ENCODE data around the gene GSTM4.
A peak's percentile ranks its signal among the peaks of the same experiment; 100 is the strongest.

GSTM4 gene

DNA sequence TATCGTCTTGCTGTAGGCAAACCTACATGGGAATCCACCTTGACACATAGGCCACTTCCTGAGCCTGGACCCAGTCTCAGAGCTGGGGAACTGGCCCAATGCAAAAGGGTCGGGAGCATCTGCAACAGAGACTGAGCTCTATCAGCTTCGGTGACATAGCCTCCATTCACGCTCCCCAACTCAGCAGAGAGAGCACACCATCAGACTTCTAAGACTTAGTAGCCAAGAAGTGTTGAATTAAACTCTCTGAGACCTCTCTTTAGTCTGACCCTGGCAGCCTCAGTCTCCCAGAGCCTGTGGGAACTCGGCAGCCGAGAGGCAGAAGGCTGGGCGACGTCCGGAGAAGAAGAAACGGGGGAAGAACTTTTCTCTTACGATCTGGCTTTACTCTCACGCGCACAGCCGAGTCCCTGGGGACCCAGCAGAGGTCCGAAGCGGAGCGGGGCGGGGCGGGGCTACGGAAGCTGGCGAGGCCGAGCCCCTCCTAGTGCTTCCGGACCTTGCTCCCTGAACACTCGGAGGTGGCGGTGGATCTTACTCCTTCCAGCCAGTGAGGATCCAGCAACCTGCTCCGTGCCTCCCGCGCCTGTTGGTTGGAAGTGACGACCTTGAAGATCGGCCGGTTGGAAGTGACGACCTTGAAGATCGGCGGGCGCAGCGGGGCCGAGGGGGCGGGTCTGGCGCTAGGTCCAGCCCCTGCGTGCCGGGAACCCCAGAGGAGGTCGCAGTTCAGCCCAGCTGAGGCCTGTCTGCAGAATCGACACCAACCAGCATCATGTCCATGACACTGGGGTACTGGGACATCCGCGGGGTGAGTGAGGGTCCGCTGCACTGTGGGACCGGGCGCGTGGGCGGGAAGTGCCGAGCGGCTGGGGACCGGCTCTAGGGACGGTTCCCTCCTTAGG is at the start of gene GSTM4:
Gene GSTM4 (plus strand): TSS at position 485 of the 905 bp plus-strand sequence. CDS start 291 bp downstream, at position 776.
- DNase-seq (ENCODE audit: low read depth), result peak; percentile 81

DNA sequence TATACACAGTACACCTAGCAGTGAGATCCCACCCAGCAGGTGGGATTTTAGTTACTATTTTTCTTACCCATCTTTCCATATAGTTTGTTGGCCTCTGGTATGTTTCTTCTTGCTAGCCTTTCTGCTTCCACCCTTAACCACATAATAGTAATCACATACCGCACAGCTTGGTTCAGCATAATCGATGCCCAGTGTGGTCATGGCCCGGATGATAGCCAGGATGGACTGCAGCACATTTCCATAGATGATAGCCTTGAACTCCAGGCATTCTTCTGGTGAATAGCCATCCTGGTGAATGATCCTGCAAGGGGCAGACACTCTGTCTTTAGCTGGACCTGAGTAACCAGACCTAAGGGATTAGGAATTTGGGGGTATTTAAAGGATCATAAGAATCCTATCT is 46.0 kb upstream of the GSTM4 start:
- no peak for DNase-seq (ENCODE audit: low read depth)

DNA sequence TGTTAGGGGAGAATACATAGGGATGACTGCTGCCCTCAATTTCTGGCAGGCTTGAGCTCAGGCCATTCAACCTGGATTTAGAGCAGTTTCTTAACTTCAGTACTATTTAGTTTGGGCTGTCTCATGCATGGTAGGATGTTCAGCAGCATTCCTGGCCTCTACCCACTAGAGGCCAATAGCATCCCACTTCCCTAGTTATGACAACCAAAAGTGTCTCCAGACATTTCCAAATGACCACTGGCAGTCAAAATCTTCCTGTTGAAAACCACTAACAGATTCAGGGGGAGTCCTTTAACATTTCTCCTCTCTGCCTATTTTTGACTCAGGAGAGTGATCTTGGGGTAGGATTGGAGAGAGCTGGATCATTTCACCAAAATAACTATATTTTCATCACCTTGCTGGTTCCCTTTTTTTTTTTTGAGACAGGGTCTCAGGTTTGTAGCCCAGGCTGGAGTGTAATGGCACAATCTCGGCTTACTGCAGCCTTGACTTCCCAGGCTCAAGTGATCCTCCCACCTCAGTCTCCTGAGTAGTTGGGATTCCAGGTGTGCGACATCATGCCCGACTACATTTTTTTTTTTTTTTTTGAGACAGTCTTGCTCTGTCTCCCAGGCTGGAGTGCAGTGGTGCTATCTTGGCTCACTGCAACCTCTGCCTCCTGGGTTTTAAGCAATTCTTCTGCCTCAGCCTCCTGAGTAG is 45.1 kb upstream of the GSTM4 start:
- DNase-seq (ENCODE audit: low read depth), result no peak

DNA sequence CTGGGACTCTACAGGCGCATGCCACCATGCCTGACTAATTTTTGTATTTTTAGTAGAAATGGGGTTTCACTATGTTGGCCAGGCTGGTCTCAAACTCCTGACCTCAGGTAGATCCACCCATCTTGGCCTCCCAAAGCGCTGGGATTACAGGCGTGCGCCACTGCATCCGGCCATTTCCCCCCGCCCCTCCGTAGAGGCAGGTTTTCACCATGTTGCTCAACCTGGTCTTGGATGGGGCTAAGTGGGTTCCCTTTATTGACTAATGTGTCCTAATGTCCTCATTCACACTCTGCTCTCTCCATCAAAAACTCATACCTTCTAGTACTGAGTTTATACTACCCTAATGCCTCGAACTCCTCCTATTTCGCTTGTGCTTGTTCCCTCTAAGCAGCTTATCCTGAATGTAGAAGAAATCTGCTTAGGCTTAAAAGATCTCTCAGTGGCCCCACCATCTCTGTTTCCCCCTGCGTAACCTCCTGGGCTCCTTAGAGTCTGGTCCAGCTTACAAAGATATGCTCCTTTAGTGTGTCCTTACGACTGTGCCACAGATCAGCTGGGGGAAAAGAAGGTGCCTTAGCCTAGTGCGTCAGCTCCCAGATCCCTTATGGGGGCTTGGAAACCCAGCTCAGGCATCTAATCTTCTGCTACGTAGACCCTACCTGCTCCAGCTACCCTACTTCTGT is 44.5 kb upstream of the GSTM4 start:
- no peak for DNase-seq (ENCODE audit: low read depth)

GRCh38 chr1:109613361-109614147 is 42.3 kb upstream of the GSTM4 start:
- no peak for DNase-seq (ENCODE audit: low read depth)

DNA sequence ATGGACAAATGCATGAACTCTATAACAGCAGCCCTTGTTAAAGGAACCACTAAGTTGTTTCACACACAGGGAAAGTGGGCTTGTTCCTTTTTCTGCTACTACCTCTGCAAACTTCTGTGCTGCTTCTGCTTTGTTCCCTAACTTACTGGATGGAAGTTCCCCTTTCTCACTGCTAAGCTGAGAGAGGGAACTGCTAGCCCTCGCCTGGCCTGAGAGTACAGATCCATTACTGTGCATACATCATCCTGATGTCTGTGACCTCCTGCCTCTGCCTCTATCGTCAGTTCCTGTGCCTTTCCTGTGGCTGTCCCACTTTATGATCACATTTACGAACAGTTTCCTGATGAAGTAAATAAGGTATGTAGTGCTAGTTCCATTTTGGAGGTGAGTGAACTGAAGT is 40.0 kb upstream of the GSTM4 start:
- no peak for DNase-seq (ENCODE audit: low read depth)

DNA sequence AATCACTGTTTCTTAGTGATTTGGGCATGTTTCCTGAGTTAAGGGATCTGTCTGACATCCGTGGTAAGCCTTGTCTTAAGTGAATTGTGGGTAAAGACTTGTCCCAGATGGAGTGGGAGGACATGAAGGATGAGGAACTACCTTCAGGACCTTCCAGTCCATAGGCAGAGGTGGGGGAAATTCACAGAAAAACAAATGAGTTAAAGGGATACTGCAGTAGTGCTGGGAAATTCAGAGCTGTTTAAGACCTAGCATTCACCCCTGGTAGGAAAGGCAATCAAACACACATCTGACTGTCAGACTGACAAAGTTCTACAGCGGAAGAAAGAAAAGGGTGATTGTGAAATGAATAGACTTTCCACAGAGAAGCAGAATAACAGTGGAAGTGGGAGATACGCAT is 39.5 kb upstream of the GSTM4 start:
- DNase-seq (ENCODE audit: low read depth), result no peak

GRCh38 chr1:109617291-109617801 is 38.6 kb upstream of the GSTM4 start:
- no peak for DNase-seq (ENCODE audit: low read depth)

GRCh38 chr1:109618661-109619575 is 37.0 kb upstream of the GSTM4 start:
- no peak for DNase-seq (ENCODE audit: low read depth)

DNA sequence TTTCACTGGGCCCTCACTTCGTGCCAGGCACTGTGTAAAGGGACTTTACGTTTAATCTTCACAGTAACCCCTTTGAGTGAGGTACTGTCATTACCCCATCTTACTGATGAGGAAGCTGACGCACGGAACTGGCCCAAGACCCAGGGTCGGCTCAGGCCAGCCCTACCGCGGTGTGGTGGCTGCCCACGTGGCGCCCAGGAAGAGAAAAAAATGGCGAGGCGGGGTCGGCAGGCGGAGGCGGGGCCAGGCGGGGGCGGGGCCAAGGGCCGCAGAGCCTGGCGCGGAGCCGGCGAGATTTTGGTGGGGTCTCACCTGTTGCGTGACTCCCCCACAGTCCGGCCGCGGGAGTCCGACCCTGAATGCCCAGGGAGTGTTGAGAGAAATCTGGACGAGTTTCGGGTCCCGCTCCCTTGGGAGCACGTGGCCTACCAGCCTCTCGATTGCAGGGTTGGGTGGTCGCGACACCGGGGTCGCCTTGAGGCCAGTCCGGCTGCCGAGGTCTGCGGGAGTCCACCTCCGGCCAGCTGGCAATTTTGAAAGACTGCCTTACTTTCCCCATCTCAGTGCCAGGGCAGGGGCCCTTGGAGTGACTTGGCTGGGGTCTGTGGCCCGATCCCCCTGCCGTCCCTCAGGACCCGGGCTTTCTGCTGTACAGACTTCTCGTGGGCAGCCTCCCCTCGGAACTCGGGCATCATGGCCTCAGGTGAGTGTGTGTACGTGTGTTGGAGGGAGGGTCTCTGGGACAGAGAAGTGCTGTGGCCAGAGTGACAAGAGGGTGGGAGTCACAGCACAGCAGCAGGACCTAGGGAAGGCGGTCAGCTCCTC is 36.1 kb upstream of the GSTM4 start, which contains the start of the genes AMPD2 and GNAT2:
Gene AMPD2 (plus strand): TSS at position 262 of the 825 bp plus-strand sequence. CDS start 1,339 bp downstream, outside the sequence.
Gene GNAT2 (minus strand): TSS at position 41 of the 825 bp plus-strand sequence. CDS start 6,746 bp downstream, outside the sequence.
- DNase-seq (ENCODE audit: low read depth), result peak; percentile 72

DNA sequence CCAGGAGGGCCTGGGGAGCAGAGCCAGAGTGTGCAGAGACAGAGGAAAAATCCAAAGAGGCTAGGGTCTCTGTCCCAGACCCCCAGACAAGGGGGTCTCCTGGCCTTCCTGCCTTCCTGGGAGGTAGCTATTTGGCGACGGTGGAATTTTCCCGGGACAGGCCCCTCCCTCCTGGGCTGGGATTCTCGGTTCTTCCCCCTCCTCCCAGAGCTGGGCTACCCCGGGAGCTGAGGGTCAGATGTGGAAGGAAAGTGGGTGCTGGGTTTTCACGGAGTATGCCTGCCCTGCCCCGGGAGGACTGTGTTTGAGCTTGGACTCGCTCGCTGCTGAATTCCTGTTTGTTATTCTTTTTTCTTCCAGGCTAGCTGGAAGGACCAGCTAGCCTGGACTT is 35.5 kb upstream of the GSTM4 start:
- no peak for DNase-seq (ENCODE audit: low read depth)

- DNase-seq (ENCODE audit: low read depth), result peak; percentile 98
These were observed 35.0 kb upstream of the GSTM4 start for GRCh38 chr1:109620841-109621286.

DNA sequence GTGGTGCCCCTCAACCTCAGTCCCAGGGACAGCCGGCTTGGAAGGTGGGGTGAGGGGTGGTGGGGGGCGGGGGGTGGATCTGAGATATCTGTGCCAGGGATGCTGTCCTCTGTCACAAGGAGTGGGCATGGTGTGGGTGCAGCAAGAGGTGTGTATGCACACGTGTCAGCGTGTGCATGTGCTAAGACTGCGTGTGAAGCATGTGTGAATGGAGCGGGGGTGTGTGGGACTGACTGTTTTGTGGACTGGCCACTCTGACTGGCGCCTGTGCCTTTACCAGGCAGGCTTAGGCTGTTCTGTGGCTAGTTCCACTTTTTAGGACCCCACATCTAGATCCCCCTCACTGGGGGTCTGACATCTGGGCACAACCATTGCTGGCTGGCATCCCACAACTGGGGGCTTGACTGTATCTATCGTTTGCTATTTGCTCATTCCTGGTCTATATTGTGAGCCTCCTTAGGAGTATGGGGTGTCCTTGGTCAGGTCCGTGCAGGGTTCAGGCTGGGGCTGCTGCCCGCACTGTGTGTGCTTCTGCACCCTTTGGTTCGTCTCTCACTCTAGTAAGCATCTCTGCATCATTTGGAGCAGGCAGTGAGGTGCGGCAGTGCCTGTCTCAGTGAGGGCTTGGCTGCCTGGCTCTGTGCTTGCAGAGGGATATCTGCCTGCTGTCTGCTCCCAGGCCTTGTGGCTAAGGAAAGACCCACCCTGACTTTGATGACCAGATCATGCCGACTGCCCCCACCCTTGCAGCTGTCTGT is 34.3 kb upstream of the GSTM4 start:
- no peak for DNase-seq (ENCODE audit: low read depth)

DNA sequence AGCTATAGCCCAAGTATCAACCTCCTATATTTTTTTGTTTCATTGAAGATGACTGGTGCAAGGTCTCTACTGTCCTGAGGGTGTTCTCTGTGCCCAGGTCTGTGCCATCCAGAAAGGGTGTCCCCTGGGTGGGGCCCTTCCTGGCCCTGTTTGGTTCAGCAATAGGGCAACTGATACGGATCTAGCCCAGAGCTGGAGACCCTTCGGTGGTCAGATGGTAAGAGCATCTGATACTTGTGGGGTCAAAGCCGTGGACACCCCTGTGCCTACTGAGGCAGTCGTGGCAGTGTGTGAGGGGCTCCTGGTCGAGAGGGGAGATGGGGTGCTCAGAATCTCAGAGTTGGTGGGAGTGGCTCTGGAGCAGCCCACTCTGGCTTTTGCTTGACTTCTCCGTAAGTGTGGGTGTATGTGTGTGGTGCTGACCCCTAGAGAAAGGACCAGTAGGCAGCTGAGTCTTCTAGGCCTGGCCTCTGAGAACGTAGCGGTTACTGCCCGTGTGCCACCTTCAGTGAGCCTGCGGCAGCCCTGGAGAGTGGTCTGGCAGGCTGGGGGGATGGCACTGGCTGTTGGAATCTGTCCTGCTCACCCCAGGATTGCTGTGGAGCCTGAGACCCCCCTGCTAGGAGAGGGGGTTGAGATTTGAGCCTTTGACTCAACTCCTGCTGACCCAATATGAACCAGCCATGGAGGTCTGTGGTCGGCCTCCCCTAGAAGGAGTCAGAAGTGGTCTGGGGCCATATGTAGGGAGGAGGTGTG is 33.6 kb upstream of the GSTM4 start:
- no peak for DNase-seq (ENCODE audit: low read depth)

DNA sequence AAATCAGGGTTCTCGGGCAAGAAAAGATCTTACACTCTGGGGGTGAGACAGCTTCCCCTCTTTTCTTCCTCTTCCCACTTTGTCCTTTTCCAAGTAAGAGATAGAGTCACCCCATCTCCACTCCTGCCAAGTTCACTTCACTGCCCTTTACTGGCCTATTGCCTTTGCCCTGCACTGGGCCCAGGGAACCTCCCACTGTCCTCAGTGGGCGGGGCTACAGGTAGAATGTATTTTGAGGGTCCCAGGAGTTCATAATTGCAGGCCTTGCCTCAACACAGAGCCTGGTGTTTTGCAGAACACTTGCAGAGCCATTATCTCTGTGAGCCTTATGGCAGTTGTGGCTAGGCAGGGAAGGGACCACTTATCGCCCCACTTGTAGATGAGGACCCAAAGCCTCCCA is 33.0 kb upstream of the GSTM4 start:
- no peak for DNase-seq (ENCODE audit: low read depth)

DNA sequence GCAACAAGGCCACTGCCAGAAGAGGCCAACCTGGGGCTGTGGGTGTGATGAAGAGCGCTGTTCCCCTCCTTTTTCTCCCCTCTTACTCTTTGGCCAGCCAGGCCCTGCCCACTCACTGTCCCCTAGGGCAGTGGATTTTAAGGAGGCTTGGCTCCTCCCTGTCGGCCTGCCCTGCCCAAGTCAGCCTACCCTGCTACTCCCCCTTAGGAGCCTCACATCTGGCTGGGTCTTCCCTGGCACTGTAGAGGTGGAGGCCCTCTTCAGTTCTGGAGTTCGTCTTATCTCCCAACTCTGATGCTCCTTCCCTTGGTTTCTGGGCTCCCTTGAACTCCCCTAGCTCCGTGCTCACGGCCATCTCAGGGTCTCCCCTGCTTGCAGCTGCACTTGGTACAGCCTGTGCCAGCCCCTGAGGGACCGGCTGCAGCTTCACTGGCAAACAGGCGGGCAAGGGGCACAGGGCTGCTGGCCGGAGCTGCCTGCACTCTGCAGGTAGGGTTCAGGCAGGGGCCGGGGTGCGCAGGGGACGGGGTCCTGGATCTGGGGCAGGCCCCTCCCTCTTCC is 32.2 kb upstream of the GSTM4 start:
- DNase-seq (ENCODE audit: low read depth), result no peak

- no peak for DNase-seq (ENCODE audit: low read depth)
These were observed 31.5 kb upstream of the GSTM4 start for GRCh38 chr1:109624201-109625010.
